ENCODE measurements around the gene ECSCR.
"Not testable (repeated sequence)": the region's sequence is repeated elsewhere in the genome, so short reads cannot be mapped to it uniquely, and the experiment has no call there.

ECSCR gene

DNA sequence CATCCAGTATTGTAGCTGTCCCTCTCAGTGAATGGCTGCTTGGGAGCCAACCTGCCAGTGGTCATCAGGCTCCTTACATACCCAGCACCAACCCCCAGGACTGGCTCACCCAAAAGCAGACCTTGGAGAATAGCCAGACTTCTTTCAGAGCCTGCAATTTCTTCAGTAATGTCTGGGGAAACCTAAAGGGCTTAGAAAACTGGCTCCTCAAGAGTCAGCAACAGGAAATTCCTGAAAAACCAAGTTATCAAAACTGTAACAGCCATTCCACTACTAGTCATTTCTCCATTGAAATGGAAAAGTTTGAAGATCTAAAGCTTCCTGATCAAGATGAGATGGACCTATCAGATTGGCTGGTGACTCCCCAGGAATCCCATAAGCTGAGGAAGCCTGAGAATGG, 32.3 kb upstream of the ECSCR start:
- H3K36me3 Mint-ChIP-seq (ENCODE audit: low read depth): no peaks in the 10 kb centered on the region
- H3K9me3 Mint-ChIP-seq: no peaks in the 10 kb centered on the region
- H3K4me1 Mint-ChIP-seq: peaks cover 5% of the 10 kb centered on the region
- no peak overlapping the region for H3K4me3 Mint-ChIP-seq
- peaks cover 11% of the 10 kb centered on the region for H3K27me3 Mint-ChIP-seq (ENCODE audit: low read depth, poor library complexity)
- DNase-seq: no peak
- H3K27ac Mint-ChIP-seq: no peak overlapping the region
- TF ChIP-seq, protein P1, sequence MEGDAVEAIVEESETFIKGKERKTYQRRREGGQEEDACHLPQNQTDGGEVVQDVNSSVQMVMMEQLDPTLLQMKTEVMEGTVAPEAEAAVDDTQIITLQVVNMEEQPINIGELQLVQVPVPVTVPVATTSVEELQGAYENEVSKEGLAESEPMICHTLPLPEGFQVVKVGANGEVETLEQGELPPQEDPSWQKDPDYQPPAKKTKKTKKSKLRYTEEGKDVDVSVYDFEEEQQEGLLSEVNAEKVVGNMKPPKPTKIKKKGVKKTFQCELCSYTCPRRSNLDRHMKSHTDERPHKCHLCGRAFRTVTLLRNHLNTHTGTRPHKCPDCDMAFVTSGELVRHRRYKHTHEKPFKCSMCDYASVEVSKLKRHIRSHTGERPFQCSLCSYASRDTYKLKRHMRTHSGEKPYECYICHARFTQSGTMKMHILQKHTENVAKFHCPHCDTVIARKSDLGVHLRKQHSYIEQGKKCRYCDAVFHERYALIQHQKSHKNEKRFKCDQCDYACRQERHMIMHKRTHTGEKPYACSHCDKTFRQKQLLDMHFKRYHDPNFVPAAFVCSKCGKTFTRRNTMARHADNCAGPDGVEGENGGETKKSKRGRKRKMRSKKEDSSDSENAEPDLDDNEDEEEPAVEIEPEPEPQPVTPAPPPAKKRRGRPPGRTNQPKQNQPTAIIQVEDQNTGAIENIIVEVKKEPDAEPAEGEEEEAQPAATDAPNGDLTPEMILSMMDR (IDR thresholded peaks at IDR 0.05): no peak

DNA sequence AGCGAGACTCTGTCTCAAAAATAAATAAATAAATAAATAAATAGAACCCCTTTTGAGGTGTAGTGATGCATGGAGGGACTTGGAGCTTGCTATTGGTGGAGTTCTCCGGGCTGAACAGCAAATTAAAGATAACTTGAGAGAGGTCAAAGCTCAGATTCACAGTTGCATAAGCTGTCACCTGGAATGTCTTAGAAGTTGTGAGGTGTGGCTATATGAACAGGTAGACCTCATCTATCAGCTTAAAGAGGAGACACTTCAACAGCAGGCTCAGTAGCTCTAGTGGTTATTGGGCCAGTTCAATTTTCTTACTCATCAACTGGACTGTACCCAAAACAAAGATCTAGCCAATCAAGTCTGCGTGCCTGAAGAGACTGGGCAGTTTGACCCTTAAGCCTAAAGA, 31.7 kb upstream of the ECSCR start:
- peaks cover 5% of the 10 kb centered on the region for H3K4me1 Mint-ChIP-seq
- no peak for DNase-seq
- H3K27me3 Mint-ChIP-seq (ENCODE audit: low read depth, poor library complexity): peaks cover 12% of the 10 kb centered on the region
- no peaks in the 10 kb centered on the region for H3K9me3 Mint-ChIP-seq
- no peak overlapping the region for H3K4me3 Mint-ChIP-seq
- H3K36me3 Mint-ChIP-seq (ENCODE audit: low read depth): no peaks in the 10 kb centered on the region
- TF ChIP-seq, protein P1 (IDR thresholded peaks at IDR 0.05): no peak
- H3K27ac Mint-ChIP-seq: no peak overlapping the region

DNA sequence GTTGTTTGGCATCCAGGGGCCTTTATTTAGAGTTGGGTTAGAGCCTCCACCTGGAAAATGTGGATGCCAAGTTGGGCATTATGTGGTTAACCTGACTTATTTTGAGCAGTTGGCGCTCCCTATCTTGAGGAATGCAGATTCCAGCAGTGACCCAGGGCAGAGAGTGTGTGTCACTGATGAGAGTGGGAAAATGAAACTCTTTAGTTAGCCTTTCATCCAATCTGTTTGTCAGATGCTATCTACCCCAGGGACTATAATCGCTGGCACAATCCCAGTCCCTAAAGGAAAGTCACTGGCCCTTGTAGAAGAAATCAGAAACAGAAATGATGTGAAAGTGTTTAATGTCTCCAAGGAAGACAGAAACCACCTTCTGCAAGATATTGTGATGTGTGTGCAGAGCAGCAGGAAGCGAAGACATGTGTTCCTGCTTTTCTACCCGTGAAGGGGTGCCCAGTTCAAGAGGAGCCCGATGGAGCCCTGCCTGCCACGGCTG, 30.2 kb upstream of the ECSCR start:
- H3K4me1 Mint-ChIP-seq: peaks cover 5% of the 10 kb centered on the region
- no peak overlapping the region for H3K4me3 Mint-ChIP-seq
- TF ChIP-seq, protein P1 (IDR thresholded peaks at IDR 0.05): no peak
- H3K27me3 Mint-ChIP-seq (ENCODE audit: low read depth, poor library complexity): peaks cover 12% of the 10 kb centered on the region
- H3K9me3 Mint-ChIP-seq: no peaks in the 10 kb centered on the region
- H3K36me3 Mint-ChIP-seq (ENCODE audit: low read depth): no peaks in the 10 kb centered on the region
- no peak overlapping the region for H3K27ac Mint-ChIP-seq
- DNase-seq: no peak

GRCh38 chr5:139488260-139488659, 25.7 kb upstream of the ECSCR start:
- DNase-seq: no peak
- Mint-ChIP-seq H3K4me3 (no peak overlapping the region), H3K36me3 (ENCODE audit: low read depth) (no peaks in the 10 kb centered on the region), H3K27me3 (ENCODE audit: low read depth, poor library complexity) (peaks cover 10% of the 10 kb centered on the region), H3K9me3 (no peaks in the 10 kb centered on the region), H3K27ac (no peak overlapping the region), H3K4me1 (peaks cover 35% of the 10 kb centered on the region)
- TF ChIP-seq, protein P1 (IDR thresholded peaks at IDR 0.05): no peak

GRCh38 chr5:139486201-139486600, 23.7 kb upstream of the ECSCR start:
- Mint-ChIP-seq H3K27ac (no peak overlapping the region), H3K36me3 (ENCODE audit: low read depth) (no peaks in the 10 kb centered on the region), H3K4me1 (peaks cover 45% of the 10 kb centered on the region), H3K4me3 (peak overlapping the region; percentile 47), H3K27me3 (ENCODE audit: low read depth, poor library complexity) (peaks cover 9% of the 10 kb centered on the region), H3K9me3 (no peaks in the 10 kb centered on the region)
- no peak for DNase-seq
- TF ChIP-seq, protein P1 (IDR thresholded peaks at IDR 0.05): no peak

- peaks cover 67% of the 10 kb centered on the region for H3K4me1 Mint-ChIP-seq
- H3K27me3 Mint-ChIP-seq (ENCODE audit: low read depth, poor library complexity); H3K4me3 Mint-ChIP-seq; DNase-seq; H3K36me3 Mint-ChIP-seq (ENCODE audit: low read depth); H3K27ac Mint-ChIP-seq; H3K9me3 Mint-ChIP-seq: not testable (repeated sequence)
Measured at GRCh38 chr5:139482890-139483208, 20.3 kb upstream of the ECSCR start.
